Panc1 (cell line): Measurements from ENCODE around the gene MASP2. TPM values are rescaled to one million over a fixed set of nuclear protein-coding genes. Genes with fewer than 3 reads are reported as not detected.

Source experiments
- ATAC-seq: fragments of 200-7000 bp; cut with Tn5 transposase; 2 replicates; pipeline ENCODE4 v1.9.1; 2020; ENCODE audit warnings: mild to moderate bottlenecking, moderate library complexity
- BruUV-seq: library from RNA; stranded (reverse); fragments of 400-500 nt; replicated peaks from 2 replicates; lab custom pipeline; 2021; lab: Mats Ljungman, UMichigan
- CTCF ChIA-PET: fragments of 300-600 bp; sonication (Branson Sonifier 250); formaldehyde crosslinking; loops from one replicate; lab custom pipeline; 2022; ENCODE audit warnings: antibody characterized with exemption; lab: Charles Lee
- POLR2A ChIA-PET: fragments of 300-600 bp; sonication (Branson Sonifier 250); formaldehyde crosslinking; loops from one replicate; lab custom pipeline; 2022; ENCODE audit warnings: antibody characterized with exemption; lab: Charles Lee
- DNase-seq: peaks from one replicate; pipeline ENCODE4 v3.0.0-alpha.2; 2010; ENCODE audit warnings: low read depth, low spot score
- H3K27ac ChIP-seq: 2 replicates; pipeline ENCODE4 v1.5.1; 2011; ENCODE audit warnings: mild to moderate bottlenecking, low read length, inconsistent platforms
- H3K27me3 ChIP-seq: fragments of 200-500 bp; sonication (Bioruptor generic); 2 replicates; pipeline ENCODE4 v1.6.0; 2014; ENCODE audit warnings: low read length, inconsistent platforms; ENCODE audit not compliant: control insufficient read depth, insufficient read depth
- H3K36me3 ChIP-seq: fragments of 200-500 bp; sonication (Bioruptor generic); 2 replicates; pipeline ENCODE4 v1.5.1; 2014; ENCODE audit warnings: inconsistent platforms, mild to moderate bottlenecking, low read length, moderate library complexity; ENCODE audit not compliant: control insufficient read depth, insufficient read depth
- H3K4me1 ChIP-seq: 2 replicates; pipeline ENCODE4 v1.5.1; 2011; ENCODE audit warnings: inconsistent platforms, mild to moderate bottlenecking, low read length, moderate library complexity; ENCODE audit not compliant: control insufficient read depth, insufficient read depth
- H3K4me3 ChIP-seq, 2 experiments: 2 replicates each; pipeline ENCODE4 v1.5.1; 2011 to 2012; ENCODE audit warnings: low read depth in 2 of 2, low read length in 2 of 2, mild to moderate bottlenecking in 2 of 2, inconsistent platforms in 1 of 2, moderate library complexity in 1 of 2
- H3K9me3 ChIP-seq: fragments of 200-500 bp; sonication (Bioruptor generic); 2 replicates; pipeline ENCODE4 v1.5.1; 2014; ENCODE audit warnings: low read depth, mild to moderate bottlenecking, inconsistent platforms, low read length, moderate library complexity; ENCODE audit not compliant: control insufficient read depth, insufficient read depth
- CTCF ChIP-seq: fragments of 450-650 bp; IDR thresholded peaks from 2 replicates; pipeline ENCODE4 v1.5.1; 2017; ENCODE audit warnings: mild to moderate bottlenecking
- POLR2AphosphoS5 ChIP-seq: IDR thresholded peaks from 2 replicates; pipeline ENCODE4 v1.6.1; 2012; ENCODE audit warnings: mild to moderate bottlenecking, low read depth, low read length, moderate library complexity
- REST ChIP-seq, 2 experiments: IDR thresholded peaks; 2 replicates each; pipeline ENCODE4 v1.6.1; 2011 to 2012; ENCODE audit warnings: low read depth in 2 of 2, control low read depth in 1 of 2, low read length in 1 of 2, mild to moderate bottlenecking in 1 of 2, moderate library complexity in 1 of 2; ENCODE audit not compliant: insufficient read depth in 1 of 2
- SIN3A ChIP-seq: IDR thresholded peaks from 2 replicates; pipeline ENCODE4 v1.6.1; 2012; ENCODE audit warnings: low read depth, mild to moderate bottlenecking, low read length, moderate library complexity, borderline replicate concordance; ENCODE audit not compliant: insufficient read depth
- TCF7L2 ChIP-seq: IDR thresholded peaks from 2 replicates; pipeline ENCODE4 v1.6.1; 2011; ENCODE audit warnings: mild to moderate bottlenecking, low read depth, low read length, inconsistent platforms
- in situ Hi-C: cut with HindIII; loops from 2 replicates; pipeline ENCODE4 v1.10.0; 2016; ENCODE audit warnings: low sequenced_read_pairs, low pct_unique_long_range_greater_than_20kb
- intact Hi-C: fragments of 100-400 bp; cut with micrococcal nuclease; formaldehyde crosslinking; loops from one replicate; pipeline ENCODE4 v1.10.0; 2022; ENCODE audit not compliant: unreplicated experiment
- total RNA-seq: library from RNA; stranded (reverse); gene quantifications from one replicate; pipeline ENCODE4 v1.2.1, GENCODE V29; 2021; ENCODE audit not compliant: unreplicated experiment

The MASP2 gene
- total RNA-seq, 1 experiment from 2014 or later = 0.41 TPM

- no TSS peak for BruUV-seq
- TF ChIP-seq TCF7L2 = no peak
- no peak for TF ChIP-seq CTCF
- no peak for TF ChIP-seq SIN3A
- TF ChIP-seq POLR2AphosphoS5 = no peak
- no peak for TF ChIP-seq REST (IDR thresholded peaks at IDR 0.05; ENCODE audit: insufficient read depth in 1 of 2, low read depth in 2 of 2, low read length in 1 of 2)
- in situ Hi-C loops (no loop called here), intact Hi-C loops (no loop called here)
- Histone ChIP-seq H3K27me3 (no peaks in the 10 kb centered on the region), H3K4me3 (no peak overlapping the region), H3K4me1 (no peaks in the 10 kb centered on the region), H3K27ac (no peak overlapping the region), H3K9me3 (no peaks in the 10 kb centered on the region), H3K36me3 (peaks cover 28% of the 10 kb centered on the region)
- DNase-seq = no peak
- POLR2A ChIA-PET = interaction anchor here (0.6 kb wide), 1 partner anchor 12 kb away, joined by 8 read pairs; no protein-coding TSS in a partner anchor
- ATAC-seq = no peak
- CTCF ChIA-PET = no interaction called here
Observed at GRCh38 chr1:11068600-11069473, 21.8 kb upstream of the MASP2 start.

- no peaks in the 10 kb centered on the region for H3K27me3 ChIP-seq
- POLR2A ChIA-PET = no interaction called here
- in situ Hi-C loops = no loop called here
Observed at GRCh38 chr1:11067716-11068599, 20.9 kb upstream of the MASP2 start.

More at GRCh38 chr1:11067716-11068599, 20.9 kb upstream of the MASP2 start:
- intact Hi-C loops = no loop called here
- no peak for ATAC-seq
- no peaks in the 10 kb centered on the region for H3K9me3 ChIP-seq
- BruUV-seq = no TSS peak
- DNase-seq = no peak
- no peaks in the 10 kb centered on the region for H3K4me1 ChIP-seq
- H3K27ac ChIP-seq = no peak overlapping the region
- TF ChIP-seq TCF7L2 (no peak), REST (IDR thresholded peaks at IDR 0.05; ENCODE audit: insufficient read depth in 1 of 2, low read depth in 2 of 2, low read length in 1 of 2) (no peak), POLR2AphosphoS5 (no peak), CTCF (no peak), SIN3A (no peak)
- CTCF ChIA-PET = interaction anchor here (0.7 kb wide), 1 partner anchor 76 kb away, joined by 4 read pairs; no protein-coding TSS in a partner anchor
- no peak overlapping the region for H3K4me3 ChIP-seq
- H3K36me3 ChIP-seq = peaks cover 28% of the 10 kb centered on the region
